Neural cell (in vitro differentiated cells): ENCODE results near the gene TMEM54. TPM values are rescaled to one million over a fixed set of nuclear protein-coding genes. Genes with fewer than 3 reads are reported as not detected.

Experiments used
- H2AFZ ChIP-seq: fragments of 200-600, 300-800 bp; sonication (generic), shearing (Covaris generic); 2 replicates; pipeline ENCODE4 v1.6.0; 2014; ENCODE audit warnings: low read depth, mild to moderate bottlenecking, antibody characterized with exemption, low read length, moderate library complexity
- H3F3A ChIP-seq: fragments of 200-600 bp; shearing (Covaris generic); 2 replicates; pipeline ENCODE4 v1.6.1; 2016; ENCODE audit warnings: mild to moderate bottlenecking, moderate library complexity, mixed read lengths, antibody characterized with exemption, low read length; ENCODE audit not compliant: insufficient read depth, poor library complexity, severe bottlenecking
- H3K27ac ChIP-seq: fragments of 200-600, 300-800 bp; sonication (generic), shearing (Covaris generic); 2 replicates; pipeline ENCODE4 v1.5.1; 2014; ENCODE audit warnings: mild to moderate bottlenecking, low read length, moderate library complexity
- H3K27me3 ChIP-seq: fragments of 300-800, 200-600 bp; sonication (generic), shearing (Covaris generic); 2 replicates; pipeline ENCODE4 v1.6.0; 2014; ENCODE audit warnings: mild to moderate bottlenecking, low read depth, low read length, moderate library complexity; ENCODE audit not compliant: insufficient read depth
- H3K36me3 ChIP-seq: fragments of 300-800, 200-600 bp; sonication (generic), shearing (Covaris generic); 2 replicates; pipeline ENCODE4 v1.5.1; 2014; ENCODE audit warnings: mild to moderate bottlenecking, antibody characterized with exemption, low read length, moderate library complexity; ENCODE audit not compliant: insufficient read depth
- H3K4me2 ChIP-seq: fragments of 300-800, 200-600 bp; sonication (generic), shearing (Covaris generic); 2 replicates; pipeline ENCODE4 v1.6.0; 2014; ENCODE audit warnings: mild to moderate bottlenecking, low read length
- H3K4me3 ChIP-seq: fragments of 300-800, 200-600 bp; sonication (generic), shearing (Covaris generic); 2 replicates; pipeline ENCODE4 v1.5.1; 2014; ENCODE audit warnings: mild to moderate bottlenecking, low read length, moderate library complexity
- H3K79me2 ChIP-seq: fragments of 200-600 bp; shearing (Covaris generic); replicated peaks from 2 replicates; pipeline ENCODE4 v1.6.0; 2014; ENCODE audit warnings: mild to moderate bottlenecking, low read length, moderate library complexity; ENCODE audit not compliant: insufficient read depth
- H3K9ac ChIP-seq: fragments of 300-800, 200-600 bp; sonication (generic), shearing (Covaris generic); 2 replicates; pipeline ENCODE4 v1.6.1; 2016; ENCODE audit warnings: mild to moderate bottlenecking, low read length, mixed read lengths
- H3K9me2 ChIP-seq: fragments of 200-600 bp; shearing (Covaris generic); 2 replicates; pipeline ENCODE4 v1.6.1; 2016; ENCODE audit warnings: mild to moderate bottlenecking, low read length, mixed read lengths; ENCODE audit not compliant: insufficient read depth
- H3K9me3 ChIP-seq: fragments of 200-600, 300-800 bp; sonication (generic), shearing (Covaris generic); 2 replicates; pipeline ENCODE4 v1.6.1; 2016; ENCODE audit warnings: mild to moderate bottlenecking, mixed run types, low read length, moderate library complexity, mixed read lengths
- H4K20me1 ChIP-seq: fragments of 200-600 bp; shearing (Covaris generic); 2 replicates; pipeline ENCODE4 v1.6.1; 2016; ENCODE audit warnings: mild to moderate bottlenecking, mixed run types; ENCODE audit not compliant: insufficient read depth
- CTCF ChIP-seq: fragments of 450-650 bp; IDR thresholded peaks from 2 replicates; pipeline ENCODE4 v1.5.1; 2014; ENCODE audit warnings: antibody characterized with exemption, mild to moderate bottlenecking, moderate library complexity; ENCODE audit not compliant: poor library complexity, severe bottlenecking
- EP300 ChIP-seq: fragments of 450-650 bp; conservative IDR thresholded peaks from 2 replicates; pipeline ENCODE4 v1.6.1; 2014; ENCODE audit warnings: antibody characterized with exemption, mild to moderate bottlenecking, moderate library complexity; ENCODE audit not compliant: poor library complexity, severe bottlenecking
- EZH2 ChIP-seq: fragments of 200-600, 300-800 bp; shearing (Covaris generic), sonication (generic); IDR thresholded peaks from 2 replicates; pipeline ENCODE4 v1.6.1; 2014; ENCODE audit warnings: antibody characterized with exemption, low read length, borderline replicate concordance, mild to moderate bottlenecking; ENCODE audit not compliant: insufficient read depth, poor library complexity, severe bottlenecking
- MXI1 ChIP-seq: fragments of 450-650 bp; conservative IDR thresholded peaks from 2 replicates; pipeline ENCODE4 v1.6.1; 2014; ENCODE audit warnings: antibody characterized with exemption, mild to moderate bottlenecking; ENCODE audit not compliant: poor library complexity, severe bottlenecking
- POLR2AphosphoS5 ChIP-seq: IDR thresholded peaks from 2 replicates; pipeline ENCODE4 v1.6.1; 2012
- RAD21 ChIP-seq: fragments of 450-650 bp; conservative IDR thresholded peaks from 2 replicates; pipeline ENCODE4 v1.6.1; 2014; ENCODE audit warnings: antibody characterized with exemption, mild to moderate bottlenecking, moderate library complexity
- REST ChIP-seq: IDR thresholded peaks from 2 replicates; pipeline ENCODE4 v1.6.1; 2012; ENCODE audit warnings: borderline replicate concordance
- SMC3 ChIP-seq: fragments of 450-650 bp; conservative IDR thresholded peaks from 2 replicates; pipeline ENCODE4 v1.6.1; 2014; ENCODE audit warnings: antibody characterized with exemption, mild to moderate bottlenecking, moderate library complexity; ENCODE audit not compliant: poor library complexity
- TAF1 ChIP-seq: IDR thresholded peaks from 2 replicates; pipeline ENCODE4 v1.6.1; 2012; ENCODE audit warnings: low read depth
- polyA plus RNA-seq: library from polyadenylated mRNA; depleted of rRNA; stranded (reverse); fragments of >200 nt; gene quantifications from 2 replicates; pipeline ENCODE4 v1.2.3, GENCODE V29; 2014

The TMEM54 gene
- polyA plus RNA-seq, 1 donor from 2014 or later = not detected

- Histone ChIP-seq H3K4me3 (peak overlapping the region; percentile 54), H3K9me3 (no peaks in the 10 kb centered on the region), H3K9me2 (no peaks in the 10 kb centered on the region), H3K9ac (peak overlapping the region; percentile 68), H3F3A (no peaks in the 10 kb centered on the region), H3K4me2 (peak overlapping the region; percentile 70), H2AFZ (peak overlapping the region; percentile 47), H4K20me1 (no peaks in the 10 kb centered on the region), H3K36me3 (peaks cover 4% of the 10 kb centered on the region), H3K79me2 (peaks cover under 1% of the 10 kb centered on the region), H3K27ac (peak overlapping the region; percentile 95), H3K27me3 (no peaks in the 10 kb centered on the region)
- TF ChIP-seq EZH2 (no peak), EP300 (no peak), SMC3 (no peak), TAF1 (no peak), CTCF (no peak), REST (peak; percentile 51), MXI1 (no peak), POLR2AphosphoS5 (peak; percentile 61), RAD21 (peak; percentile 14)
Measured at GRCh38 chr1:32947669-32948389, 46.6 kb upstream of the TMEM54 start.

- peaks cover 4% of the 10 kb centered on the region for H3K36me3 ChIP-seq
- no peak overlapping the region for H3K27ac ChIP-seq
- no peaks in the 10 kb centered on the region for H3K27me3 ChIP-seq
- no peak overlapping the region for H2AFZ ChIP-seq
- no peak for TF ChIP-seq MXI1
- no peak for TF ChIP-seq SMC3
- no peak for TF ChIP-seq REST
- TF ChIP-seq TAF1 = no peak
- TF ChIP-seq CTCF = no peak
- no peak for TF ChIP-seq POLR2AphosphoS5
- no peak for TF ChIP-seq EP300
- TF ChIP-seq RAD21 = no peak
- no peak overlapping the region for H3K9ac ChIP-seq
- no peaks in the 10 kb centered on the region for H4K20me1 ChIP-seq
- no peak overlapping the region for H3K4me3 ChIP-seq
- H3K9me3 ChIP-seq = no peaks in the 10 kb centered on the region
- H3K9me2 ChIP-seq = no peaks in the 10 kb centered on the region
- no peaks in the 10 kb centered on the region for H3F3A ChIP-seq
- no peak overlapping the region for H3K4me2 ChIP-seq
- H3K79me2 ChIP-seq = no peaks in the 10 kb centered on the region
Measured at GRCh38 chr1:32946413-32946812, 45.2 kb upstream of the TMEM54 start.
